HEK293 (cell line): ENCODE data around the gene MCRIP1.

ENCODE experiments used
- GFI1B ChIP-seq: fragments of 450-650 bp; formaldehyde crosslinking; IDR thresholded peaks from 2 replicates; pipeline ENCODE4 v1.5.1; 2016; ENCODE audit warnings: missing biosample characterization, missing genetic modification characterization
- PRDM1 ChIP-seq: fragments of 450-650 bp; formaldehyde crosslinking; IDR thresholded peaks from 2 replicates; pipeline ENCODE4; 2016; ENCODE audit warnings: missing biosample characterization, missing genetic modification characterization
- ZNF174 ChIP-seq: fragments of 450-650 bp; formaldehyde crosslinking; IDR thresholded peaks from 2 replicates; pipeline ENCODE4 v1.5.0; 2017; ENCODE audit warnings: missing biosample characterization, mild to moderate bottlenecking, missing genetic modification characterization
- ZNF398 ChIP-seq: fragments of 450-650 bp; formaldehyde crosslinking; IDR thresholded peaks from 2 replicates; pipeline ENCODE4 v1.5.1; 2017; ENCODE audit warnings: missing biosample characterization, missing genetic modification characterization
- ZNF791 ChIP-seq: fragments of 450-650 bp; formaldehyde crosslinking; IDR thresholded peaks from 2 replicates; pipeline ENCODE4 v1.5.1; 2016; ENCODE audit warnings: missing biosample characterization, missing genetic modification characterization
- ZNF843 ChIP-seq: fragments of 450-650 bp; formaldehyde crosslinking; IDR thresholded peaks from 2 replicates; pipeline ENCODE4 v1.5.1; 2016; ENCODE audit warnings: missing biosample characterization, missing genetic modification characterization
- TF ChIP-seq, protein P1 (sequence below): fragments of 450-650 bp; formaldehyde crosslinking; IDR thresholded peaks from 2 replicates; pipeline ENCODE4 v1.5.1; 2016; ENCODE audit warnings: missing biosample characterization, missing genetic modification characterization

DNA sequence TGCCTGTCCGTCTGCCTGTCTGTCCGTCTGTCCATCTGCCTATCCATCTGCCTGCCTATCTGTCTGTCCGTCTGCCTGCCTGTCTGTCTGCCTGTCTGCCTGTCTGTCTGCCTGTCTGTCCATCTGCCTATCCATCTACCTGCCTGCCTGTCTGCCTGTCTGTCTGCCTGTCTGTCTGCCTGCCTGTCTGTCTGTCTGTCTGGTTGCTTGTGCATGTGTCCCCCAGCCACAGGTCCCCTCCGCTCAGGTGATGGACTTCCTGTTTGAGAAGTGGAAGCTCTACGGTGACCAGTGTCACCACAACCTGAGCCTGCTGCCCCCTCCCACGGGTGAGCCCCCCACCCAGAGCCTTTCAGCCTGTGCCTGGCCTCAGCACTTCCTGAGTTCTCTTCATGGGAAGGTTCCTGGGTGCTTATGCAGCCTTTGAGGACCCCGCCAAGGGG, 23.5 kb downstream of the MCRIP1 start:
- TF ChIP-seq ZNF843 (tag by site-specific recombination) (no peak), GFI1B (tag by site-specific recombination) (no peak), ZNF398 (tag by site-specific recombination) (no peak), ZNF791 (tag by site-specific recombination) (no peak), ZNF174 (tag by site-specific recombination) (no peak), PRDM1 (tag by site-specific recombination) (no peak)
- TF ChIP-seq, protein P1, sequence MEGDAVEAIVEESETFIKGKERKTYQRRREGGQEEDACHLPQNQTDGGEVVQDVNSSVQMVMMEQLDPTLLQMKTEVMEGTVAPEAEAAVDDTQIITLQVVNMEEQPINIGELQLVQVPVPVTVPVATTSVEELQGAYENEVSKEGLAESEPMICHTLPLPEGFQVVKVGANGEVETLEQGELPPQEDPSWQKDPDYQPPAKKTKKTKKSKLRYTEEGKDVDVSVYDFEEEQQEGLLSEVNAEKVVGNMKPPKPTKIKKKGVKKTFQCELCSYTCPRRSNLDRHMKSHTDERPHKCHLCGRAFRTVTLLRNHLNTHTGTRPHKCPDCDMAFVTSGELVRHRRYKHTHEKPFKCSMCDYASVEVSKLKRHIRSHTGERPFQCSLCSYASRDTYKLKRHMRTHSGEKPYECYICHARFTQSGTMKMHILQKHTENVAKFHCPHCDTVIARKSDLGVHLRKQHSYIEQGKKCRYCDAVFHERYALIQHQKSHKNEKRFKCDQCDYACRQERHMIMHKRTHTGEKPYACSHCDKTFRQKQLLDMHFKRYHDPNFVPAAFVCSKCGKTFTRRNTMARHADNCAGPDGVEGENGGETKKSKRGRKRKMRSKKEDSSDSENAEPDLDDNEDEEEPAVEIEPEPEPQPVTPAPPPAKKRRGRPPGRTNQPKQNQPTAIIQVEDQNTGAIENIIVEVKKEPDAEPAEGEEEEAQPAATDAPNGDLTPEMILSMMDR, result no peak
